Ishikawa (cell line): ENCODE results near the gene ZGPAT.

Source experiments
- CEBPB ChIP-seq: IDR thresholded peaks from 2 replicates; pipeline ENCODE4 v1.6.1; 2012
- CREB1 ChIP-seq: IDR thresholded peaks from 2 replicates; pipeline ENCODE4 v1.6.1; 2012; ENCODE audit warnings: low read depth
- EGR1 ChIP-seq: IDR thresholded peaks from 2 replicates; pipeline ENCODE4 v1.6.1; 2012
- EP300 ChIP-seq: IDR thresholded peaks from 2 replicates; pipeline ENCODE4 v1.6.1; 2012; ENCODE audit warnings: borderline replicate concordance
- FOXM1 ChIP-seq: IDR thresholded peaks from 2 replicates; pipeline ENCODE4 v1.6.1; 2012; ENCODE audit warnings: low read depth, borderline replicate concordance
- NFIC ChIP-seq: IDR thresholded peaks from 2 replicates; pipeline ENCODE4 v1.6.1; 2012
- RAD21 ChIP-seq: IDR thresholded peaks from 2 replicates; pipeline ENCODE4 v1.6.1; 2012; ENCODE audit warnings: low read depth
- REST ChIP-seq: IDR thresholded peaks from 2 replicates; pipeline ENCODE4 v1.6.1; 2012; ENCODE audit warnings: low read depth, mild to moderate bottlenecking
- TAF1 ChIP-seq: IDR thresholded peaks from 2 replicates; pipeline ENCODE4 v1.6.1; 2012; ENCODE audit warnings: low read depth, mild to moderate bottlenecking
- TCF12 ChIP-seq: IDR thresholded peaks from 2 replicates; pipeline ENCODE4 v1.6.1; 2012; ENCODE audit warnings: low read depth
- TEAD4 ChIP-seq: IDR thresholded peaks from 2 replicates; pipeline ENCODE4 v1.6.1; 2012
- YY1 ChIP-seq: IDR thresholded peaks from 2 replicates; pipeline ENCODE4 v1.6.1; 2012; ENCODE audit warnings: low read depth
- ZBTB7A ChIP-seq: IDR thresholded peaks from 2 replicates; pipeline ENCODE4 v1.6.1; 2012; ENCODE audit warnings: low read depth
- TF ChIP-seq, protein P1 (sequence below): IDR thresholded peaks from 2 replicates; pipeline ENCODE4 v1.6.1; 2012
- TF ChIP-seq, protein P2 (sequence below): IDR thresholded peaks from 2 replicates; pipeline ENCODE4 v1.6.1; 2012

Gene ZGPAT

GRCh38 chr20:63672666-63673065 lies 35.2 kb upstream of the ZGPAT start:
- TF ChIP-seq EGR1 = no peak
- TF ChIP-seq RAD21 = no peak
- no peak for TF ChIP-seq CEBPB
- no peak for TF ChIP-seq YY1
- no peak for TF ChIP-seq ZBTB7A
- TF ChIP-seq REST = no peak
- TF ChIP-seq CREB1 = no peak
- no peak for TF ChIP-seq FOXM1
- TF ChIP-seq EP300 = no peak
- TF ChIP-seq TCF12 = no peak
- TF ChIP-seq NFIC = no peak
- TF ChIP-seq, protein P1, sequence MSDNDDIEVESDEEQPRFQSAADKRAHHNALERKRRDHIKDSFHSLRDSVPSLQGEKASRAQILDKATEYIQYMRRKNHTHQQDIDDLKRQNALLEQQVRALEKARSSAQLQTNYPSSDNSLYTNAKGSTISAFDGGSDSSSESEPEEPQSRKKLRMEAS = no peak
- no peak for TF ChIP-seq TEAD4
- TF ChIP-seq, protein P2, sequence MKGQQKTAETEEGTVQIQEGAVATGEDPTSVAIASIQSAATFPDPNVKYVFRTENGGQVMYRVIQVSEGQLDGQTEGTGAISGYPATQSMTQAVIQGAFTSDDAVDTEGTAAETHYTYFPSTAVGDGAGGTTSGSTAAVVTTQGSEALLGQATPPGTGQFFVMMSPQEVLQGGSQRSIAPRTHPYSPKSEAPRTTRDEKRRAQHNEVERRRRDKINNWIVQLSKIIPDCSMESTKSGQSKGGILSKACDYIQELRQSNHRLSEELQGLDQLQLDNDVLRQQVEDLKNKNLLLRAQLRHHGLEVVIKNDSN = no peak
- TF ChIP-seq TAF1 = no peak

DNA sequence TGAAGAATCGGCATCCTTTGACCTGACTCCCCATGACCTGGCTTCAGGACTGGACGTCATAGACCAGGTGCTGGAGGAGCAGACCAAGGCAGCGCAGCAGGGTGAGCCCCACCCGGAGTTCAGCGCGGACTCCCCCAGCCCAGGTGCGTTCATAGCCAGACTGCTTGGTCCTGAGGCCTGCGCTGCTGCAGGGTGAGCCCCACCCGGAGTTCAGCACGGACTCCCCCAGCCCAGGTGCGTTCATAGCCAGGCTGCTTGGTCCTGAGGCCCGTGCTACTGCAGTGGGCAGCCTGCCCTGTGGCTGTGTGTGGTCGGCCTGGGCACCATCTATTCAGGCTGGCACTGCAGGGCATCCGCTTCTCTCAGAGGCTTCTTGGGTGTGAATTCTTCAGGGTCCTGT lies 33.9 kb upstream of the ZGPAT start:
- no peak for TF ChIP-seq EGR1

GRCh38 chr20:63675681-63676368 lies 32.0 kb upstream of the ZGPAT start:
- TF ChIP-seq FOXM1 (no peak), EP300 (no peak), CEBPB (no peak), TCF12 (no peak), TAF1 (no peak), RAD21 (no peak), REST (no peak), CREB1 (no peak)
- TF ChIP-seq, protein P1 = no peak

- no peak for TF ChIP-seq TEAD4
- no peak for TF ChIP-seq TAF1
- TF ChIP-seq YY1 = no peak
- TF ChIP-seq, protein P2 = no peak
- TF ChIP-seq CEBPB = no peak
- TF ChIP-seq CREB1 = no peak
- TF ChIP-seq EP300 = no peak
- no peak for TF ChIP-seq RAD21
- no peak for TF ChIP-seq EGR1
- TF ChIP-seq FOXM1 = no peak
- TF ChIP-seq, protein P1 = no peak
Measured at GRCh38 chr20:63678071-63678470, 29.8 kb upstream of the ZGPAT start.

DNA sequence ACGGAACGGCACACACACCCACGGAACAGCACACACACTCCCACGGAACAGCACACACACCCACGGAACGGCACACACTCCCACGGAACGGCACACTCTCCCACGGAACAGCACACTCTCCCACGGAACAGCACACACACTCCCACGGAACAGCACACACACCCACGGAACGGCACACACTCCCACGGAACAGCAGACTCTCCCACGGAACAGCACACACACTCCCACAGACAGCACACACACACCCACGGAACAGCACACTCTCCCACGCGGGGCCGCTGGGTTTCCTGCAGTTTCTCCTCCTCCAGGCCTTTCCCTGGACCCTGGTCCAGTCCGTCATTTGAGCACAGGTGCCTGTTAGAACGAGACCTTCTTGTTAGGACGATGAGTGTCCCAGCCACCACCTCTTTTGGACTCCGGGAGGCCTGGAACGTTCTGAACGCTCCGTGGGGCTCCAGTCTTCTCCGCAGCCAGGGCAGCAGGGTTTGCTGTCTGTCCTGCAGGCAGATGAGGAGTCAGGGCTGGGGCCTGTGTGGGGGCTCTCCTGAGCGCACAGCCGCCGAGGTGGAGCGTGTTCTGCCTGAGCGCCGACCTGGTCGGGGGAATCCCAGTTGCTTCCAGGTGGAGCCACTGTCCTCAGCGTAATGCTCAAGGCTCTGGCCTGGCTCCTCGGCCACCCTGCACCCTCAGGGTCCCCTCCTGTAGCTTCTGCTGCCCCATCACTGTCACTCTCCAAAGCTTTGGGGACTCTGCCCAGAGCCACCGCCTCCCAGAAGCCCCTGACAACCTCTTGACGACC lies 29.0 kb upstream of the ZGPAT start:
- TF ChIP-seq YY1 (no peak), EP300 (no peak)
- TF ChIP-seq, protein P1 = no peak
- TF ChIP-seq, protein P2 = no peak
